ENCODE measurements around the gene MAEL. TPM values are rescaled to one million over a fixed set of nuclear protein-coding genes. Genes with fewer than 3 reads are reported as not detected.

Gene MAEL
- total RNA-seq, 1 experiment from 2014 or later: 0.26 TPM

- Mint-ChIP-seq H3K9me3 (no peaks in the 10 kb centered on the region), H3K4me3 (no peak overlapping the region), H3K27me3 (ENCODE audit: low read depth) (peaks cover 72% of the 10 kb centered on the region), H3K4me1 (peaks cover 24% of the 10 kb centered on the region), H3K27ac (no peak overlapping the region), H3K36me3 (no peaks in the 10 kb centered on the region)
- DNase-seq (ENCODE audit: low spot score) (no peak), ATAC-seq (no peak)
- ChIA-PET POLR2A (no interaction called here), CTCF (interaction anchor here (1.5 kb wide), 1 partner anchor 85 kb away, joined by 4 read pairs; no protein-coding TSS in a partner anchor)
- no peak for TF ChIP-seq ZBTB43 (CRISPR knock-in tag; IDR thresholded peaks at IDR 0.05)
- no peak for TF ChIP-seq GABPB1 (CRISPR knock-in tag; IDR thresholded peaks at IDR 0.05)
- no peak for TF ChIP-seq AR (CRISPR knock-in tag; IDR thresholded peaks at IDR 0.05)
- TF ChIP-seq PREB (CRISPR knock-in tag; IDR thresholded peaks at IDR 0.05; ENCODE audit: borderline replicate concordance): no peak
- TF ChIP-seq RELA (CRISPR knock-in tag; IDR thresholded peaks at IDR 0.05; ENCODE audit: borderline replicate concordance): no peak
- no peak for TF ChIP-seq NR2C2 (CRISPR knock-in tag; IDR thresholded peaks at IDR 0.05)
Observed at GRCh38 chr1:166972193-166972592, 16.9 kb upstream of the MAEL start.

- peaks cover 79% of the 10 kb centered on the region for H3K27me3 Mint-ChIP-seq (ENCODE audit: low read depth)
- H3K4me3 Mint-ChIP-seq: no peak overlapping the region
- ATAC-seq (no peak), DNase-seq (ENCODE audit: low spot score) (no peak)
- no peak overlapping the region for H3K27ac Mint-ChIP-seq
- TF ChIP-seq AR (CRISPR knock-in tag; IDR thresholded peaks at IDR 0.05) (no peak), NFYB (CRISPR knock-in tag; conservative IDR thresholded peaks at IDR 0.05; ENCODE audit: low read depth) (no peak), ZNF281 (CRISPR knock-in tag; IDR thresholded peaks at IDR 0.05) (no peak), ZNF232 (CRISPR knock-in tag; IDR thresholded peaks at IDR 0.05) (no peak), ZNF396 (CRISPR knock-in tag; IDR thresholded peaks at IDR 0.05; ENCODE audit: borderline replicate concordance) (no peak), AFF4 (CRISPR knock-in tag; IDR thresholded peaks at IDR 0.05; ENCODE audit: borderline replicate concordance) (no peak), PREB (CRISPR knock-in tag; IDR thresholded peaks at IDR 0.05; ENCODE audit: borderline replicate concordance) (no peak), ZNF416 (CRISPR knock-in tag; IDR thresholded peaks at IDR 0.05) (no peak), KAT7 (CRISPR knock-in tag; IDR thresholded peaks at IDR 0.05; ENCODE audit: borderline replicate concordance) (no peak), JAZF1 (CRISPR knock-in tag; IDR thresholded peaks at IDR 0.05) (no peak)
- POLR2A ChIA-PET: no interaction called here
- no peaks in the 10 kb centered on the region for H3K9me3 Mint-ChIP-seq
- peaks cover 24% of the 10 kb centered on the region for H3K4me1 Mint-ChIP-seq
- CTCF ChIA-PET: interaction anchor here (0.6 to 1.5 kb wide), 2 partner anchors 62 to 84 kb away, joined by 3 to 4 read pairs; no protein-coding TSS in a partner anchor
- H3K36me3 Mint-ChIP-seq: no peaks in the 10 kb centered on the region
Observed at GRCh38 chr1:166972826-166973225, 16.3 kb upstream of the MAEL start.
